Measurements from ENCODE around the gene SMAD1.

SMAD1 gene

DNA sequence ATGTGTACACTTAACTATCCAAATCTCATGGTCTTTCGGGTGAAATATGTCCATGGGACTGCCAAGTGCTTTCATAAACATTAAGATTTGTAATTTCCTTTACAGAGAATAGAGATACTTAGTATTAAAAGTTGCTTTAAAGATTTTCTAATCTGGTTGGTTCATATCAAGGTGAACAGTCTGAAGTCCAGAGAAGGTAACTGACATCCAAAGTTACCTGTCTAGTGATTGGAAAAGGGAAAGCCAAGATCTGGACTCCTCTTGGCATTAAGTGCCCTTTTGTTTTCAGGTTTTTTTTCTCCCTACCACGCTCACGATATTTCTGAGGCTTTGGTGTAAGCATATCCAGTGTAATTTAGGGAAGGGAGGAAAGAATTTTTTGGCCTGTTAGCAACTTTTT lies 5.0 kb downstream of the SMAD1 start:
- no peak for DNase-seq (ENCODE audit: low read depth, low spot score)
- no peak overlapping the region for H3K4me3 ChIP-seq (ENCODE audit: low read length)

DNA sequence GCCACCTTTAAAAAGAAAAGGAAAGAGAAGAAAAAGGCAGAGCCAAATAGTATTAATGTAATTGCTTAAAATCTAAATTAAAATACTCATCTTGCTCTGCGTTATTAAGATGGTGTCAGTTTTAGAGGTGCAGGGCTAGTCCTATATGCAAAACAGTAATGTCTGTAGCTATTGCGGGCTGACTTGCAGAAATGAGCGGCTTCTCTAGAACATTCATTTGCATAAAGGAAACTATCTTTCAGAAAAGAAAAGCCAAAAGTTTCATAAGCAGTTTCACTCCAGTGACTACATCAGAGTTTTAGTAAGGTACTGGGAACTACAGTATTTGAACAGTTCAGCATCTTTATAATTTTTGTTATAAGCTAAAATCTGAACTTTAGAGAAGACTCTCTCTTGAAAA lies 6.0 kb downstream of the SMAD1 start:
- no peak overlapping the region for H3K4me3 ChIP-seq (ENCODE audit: low read length)
- no peak for DNase-seq (ENCODE audit: low read depth, low spot score)

DNA sequence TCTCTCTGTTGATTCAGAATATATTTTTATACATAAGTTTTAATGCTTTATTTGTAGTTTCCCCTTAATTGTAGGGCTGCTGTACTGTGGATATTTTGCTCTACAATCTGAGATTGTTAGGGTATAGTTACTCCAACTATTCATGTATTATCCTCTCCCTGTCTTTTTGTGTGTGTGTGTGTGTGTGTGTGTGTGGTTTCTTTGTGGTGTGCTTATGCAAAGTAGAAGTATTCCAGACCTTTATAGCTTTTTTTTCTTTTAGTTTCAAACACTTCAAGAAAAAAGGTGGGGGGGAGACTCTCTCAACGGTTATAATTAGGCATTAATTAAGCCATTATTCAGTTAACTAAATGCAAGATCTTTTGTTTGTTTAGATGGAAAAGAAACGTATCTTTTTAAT lies 6.7 kb downstream of the SMAD1 start:
- no peak for DNase-seq (ENCODE audit: low read depth, low spot score)
- no peak overlapping the region for H3K4me3 ChIP-seq (ENCODE audit: low read length)

DNA sequence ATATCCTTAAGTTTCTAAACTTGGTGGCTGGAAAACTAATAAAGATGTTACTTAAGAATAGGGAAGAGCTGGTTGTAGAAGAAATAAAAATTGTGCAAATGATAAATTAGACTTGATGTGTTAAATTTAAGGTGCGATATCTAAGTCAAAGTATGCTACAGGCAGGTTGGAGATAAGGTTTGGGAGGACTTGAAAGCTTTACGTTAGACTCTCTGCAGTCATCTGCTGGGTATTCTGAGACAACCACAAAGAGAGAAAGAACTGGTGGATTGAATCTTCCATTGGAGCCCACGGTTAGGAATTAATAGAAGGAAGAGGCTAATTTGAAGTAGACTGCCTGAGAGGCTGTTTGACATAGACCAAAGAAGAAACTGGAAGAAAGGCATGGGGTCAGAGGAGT lies 7.9 kb downstream of the SMAD1 start:
- DNase-seq (ENCODE audit: low read depth, low spot score), result no peak
- H3K4me3 ChIP-seq (ENCODE audit: low read length), result no peak overlapping the region

DNA sequence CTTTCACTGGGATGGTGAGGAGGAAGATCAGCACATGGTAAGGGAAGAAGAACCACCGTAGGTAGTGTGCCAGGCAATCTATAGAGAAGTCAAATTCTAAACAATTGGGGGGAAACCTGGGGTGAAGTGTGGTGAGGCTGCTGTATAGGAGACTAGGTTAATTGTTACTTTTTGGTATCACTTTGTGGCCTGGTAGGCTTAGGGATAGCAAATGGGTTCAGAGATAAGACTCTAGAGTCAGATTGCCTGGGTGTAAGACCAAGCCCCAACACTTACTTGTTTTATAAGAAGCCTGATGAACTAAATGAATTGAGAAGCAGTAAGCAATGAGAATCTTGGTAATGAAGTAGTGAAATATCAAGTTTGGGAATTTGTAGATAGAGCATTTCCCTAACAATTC lies 8.7 kb downstream of the SMAD1 start:
- H3K4me3 ChIP-seq (ENCODE audit: low read length), result no peak overlapping the region
- DNase-seq (ENCODE audit: low read depth, low spot score), result no peak

DNA sequence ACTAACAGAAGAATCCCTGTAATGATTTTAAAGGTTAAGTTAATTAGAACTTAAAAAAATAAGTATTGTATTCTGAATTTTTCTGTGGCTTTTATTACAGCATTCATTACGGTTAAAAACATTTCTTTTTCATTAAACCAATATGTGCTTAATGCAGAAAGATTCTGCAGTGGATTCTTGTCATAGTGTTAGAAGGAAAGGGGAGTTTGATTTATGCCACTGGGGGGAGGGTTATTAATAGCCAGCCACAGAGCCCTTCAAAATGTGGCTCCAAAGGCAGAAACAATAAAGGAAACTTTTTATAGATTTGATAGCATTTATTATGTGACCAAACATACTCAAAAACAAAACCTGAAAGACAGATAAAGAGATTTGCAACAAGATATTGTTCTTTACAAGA lies 9.1 kb downstream of the SMAD1 start:
- no peak for DNase-seq (ENCODE audit: low read depth, low spot score)
- H3K4me3 ChIP-seq (ENCODE audit: low read length), result no peak overlapping the region

DNA sequence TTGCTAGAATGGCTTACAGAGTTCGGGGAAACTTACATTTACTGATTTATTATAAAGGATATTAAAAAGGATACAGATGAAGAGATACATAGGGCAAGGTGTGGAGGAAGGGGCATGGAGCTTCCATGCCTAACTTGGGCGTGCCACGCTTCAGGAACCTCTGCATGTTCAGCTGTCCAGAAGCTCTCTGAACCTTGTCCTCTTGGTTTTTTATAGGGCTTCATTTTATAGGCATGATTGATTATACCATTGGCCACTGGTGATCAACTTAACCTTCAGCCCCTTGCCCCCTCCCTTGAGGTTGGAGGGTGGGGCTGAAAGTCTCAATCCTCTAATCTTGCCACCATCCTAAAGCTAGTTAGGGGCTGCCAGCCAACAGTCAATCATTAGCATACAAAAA lies 10.7 kb downstream of the SMAD1 start:
- no peak overlapping the region for H3K4me3 ChIP-seq (ENCODE audit: low read length)
- no peak for DNase-seq (ENCODE audit: low read depth, low spot score)

DNA sequence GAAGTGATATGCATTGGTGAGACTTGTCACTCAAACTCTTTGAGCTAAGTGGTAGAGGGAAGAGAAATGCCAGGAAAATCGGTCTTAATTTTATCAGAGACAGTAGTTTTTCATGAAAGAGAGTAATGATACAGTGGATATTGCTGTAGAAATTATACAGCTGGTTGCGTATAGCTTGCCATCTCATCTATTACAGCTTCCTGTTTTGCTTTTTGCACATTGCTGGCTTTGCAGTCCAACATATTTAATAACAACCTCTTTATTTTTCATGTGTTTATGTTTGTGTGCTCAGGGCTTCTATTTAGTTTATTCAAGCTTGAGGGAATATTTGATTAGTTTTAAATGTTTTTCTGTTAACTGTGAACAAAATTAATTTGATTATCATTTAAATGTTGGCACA lies 11.5 kb downstream of the SMAD1 start:
- DNase-seq (ENCODE audit: low read depth, low spot score), result no peak
- H3K4me3 ChIP-seq (ENCODE audit: low read length), result no peak overlapping the region

DNA sequence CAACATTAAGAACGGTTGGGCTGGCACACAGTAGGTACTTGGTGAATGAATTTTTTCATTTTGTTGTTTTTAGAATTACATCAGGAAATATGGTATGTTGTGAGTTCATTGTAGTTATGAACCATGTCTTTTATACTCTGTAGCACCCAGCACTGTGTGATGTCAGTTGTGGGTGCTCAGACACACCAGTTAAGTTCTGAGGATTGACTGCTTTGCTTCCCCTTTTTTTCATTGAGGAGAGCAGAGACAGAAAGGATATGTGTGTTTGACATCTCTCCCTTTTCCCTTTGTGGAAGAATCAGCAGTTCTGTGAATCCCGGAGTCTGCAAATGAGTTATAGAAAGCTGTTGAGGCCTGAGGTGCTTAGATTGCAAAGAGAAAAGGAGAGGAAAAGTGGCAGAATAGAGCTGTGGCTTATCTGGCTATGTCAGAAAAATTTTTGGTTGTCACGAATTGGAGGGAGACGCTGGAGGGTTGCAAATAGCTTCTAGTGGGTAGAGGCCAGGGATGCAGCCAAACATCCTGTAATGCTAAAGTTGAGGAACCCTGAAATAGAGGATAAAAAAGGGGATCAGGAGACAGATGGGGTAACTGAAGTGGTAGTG lies 13.1 kb downstream of the SMAD1 start:
- no peak for DNase-seq (ENCODE audit: low read depth, low spot score)

DNA sequence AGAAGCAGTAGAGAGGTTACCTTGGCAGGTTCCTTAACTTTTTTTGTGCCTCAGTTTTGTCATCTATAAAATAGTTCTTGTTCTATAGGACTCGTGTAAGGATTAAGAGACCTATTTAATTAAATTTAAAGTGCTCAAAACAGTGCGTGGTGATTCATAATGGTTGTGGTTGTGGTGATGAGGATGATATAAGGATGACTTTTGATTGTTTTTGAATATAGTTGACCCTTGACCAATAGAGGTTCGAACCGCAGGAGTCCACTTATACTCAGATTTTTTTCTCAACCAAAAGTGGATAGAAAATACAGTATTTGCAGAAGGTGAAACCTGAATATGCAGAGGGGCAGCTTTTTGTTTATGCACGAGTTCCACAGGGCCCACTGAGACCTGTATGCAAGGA lies 14.6 kb downstream of the SMAD1 start:
- H3K4me3 ChIP-seq (ENCODE audit: low read length), result no peak overlapping the region
- DNase-seq (ENCODE audit: low read depth, low spot score), result no peak

More for the DNA sequence above, 13.1 kb downstream of the SMAD1 start:
- H3K4me3 ChIP-seq (ENCODE audit: low read length), result no peak overlapping the region

DNA sequence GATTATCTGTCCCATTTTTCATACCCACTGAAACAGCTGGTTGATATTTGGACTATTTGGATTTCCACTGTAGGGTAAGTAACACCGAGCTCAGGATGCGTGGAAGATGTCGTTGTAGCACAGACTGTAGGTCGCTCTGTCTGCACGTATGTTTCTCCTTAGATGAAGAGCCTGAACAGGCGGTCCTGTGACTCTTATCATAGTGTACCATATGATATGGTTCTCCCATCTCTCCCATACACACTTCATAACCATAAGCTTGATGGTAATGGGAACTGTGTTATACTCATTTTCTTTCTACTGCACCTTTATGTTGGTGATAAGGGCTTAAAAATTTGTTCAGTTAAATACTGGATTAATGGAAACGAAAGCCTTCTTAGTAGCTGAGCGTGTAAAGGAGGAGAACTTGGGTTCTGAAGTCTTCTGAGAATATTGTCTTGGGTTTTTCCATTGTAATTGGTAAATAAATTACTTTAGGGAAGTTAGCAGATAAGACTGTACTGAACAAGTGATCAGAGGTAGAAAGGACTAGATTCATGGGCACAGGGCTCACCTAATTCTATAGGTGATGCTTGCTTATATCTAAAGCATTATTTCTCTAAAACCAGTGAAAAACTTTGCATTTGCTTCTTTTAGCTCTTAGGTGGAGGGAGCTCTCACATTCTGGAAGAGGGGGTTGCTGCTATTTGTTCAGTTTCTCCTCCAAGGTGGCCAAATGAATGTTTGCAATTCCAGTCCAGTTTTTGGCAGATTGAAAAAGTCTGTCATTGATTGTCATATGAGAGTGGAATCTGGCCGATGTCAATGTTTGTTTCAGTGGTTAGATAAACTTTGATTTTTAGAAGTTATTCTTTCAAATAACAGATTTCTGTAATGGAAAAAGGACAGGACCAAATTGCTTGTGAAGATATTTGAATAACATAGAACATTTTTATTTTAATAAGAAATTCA lies 15.8 kb downstream of the SMAD1 start:
- no peak overlapping the region for H3K4me3 ChIP-seq (ENCODE audit: low read length)
- no peak for DNase-seq (ENCODE audit: low read depth, low spot score)

DNA sequence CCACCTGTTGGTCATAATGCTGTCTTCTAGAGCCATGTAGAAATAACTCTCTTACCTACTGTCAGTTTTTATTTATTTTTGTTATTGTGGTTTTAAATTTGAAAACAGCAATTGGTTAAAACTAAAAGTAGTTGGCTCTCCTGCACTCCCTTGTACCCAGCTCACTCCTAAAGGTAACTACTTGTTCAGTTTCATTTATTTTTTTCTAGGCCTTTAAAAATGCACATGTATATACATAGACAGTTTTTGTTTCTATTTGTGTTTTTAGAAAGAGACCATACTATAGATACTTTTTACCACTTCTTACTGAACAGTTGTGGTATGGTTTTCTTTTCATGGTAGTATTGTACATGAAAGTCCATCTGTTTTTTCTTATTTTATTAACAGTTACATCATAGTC lies 16.8 kb downstream of the SMAD1 start:
- DNase-seq (ENCODE audit: low read depth, low spot score), result no peak
- H3K4me3 ChIP-seq (ENCODE audit: low read length), result no peak overlapping the region

DNA sequence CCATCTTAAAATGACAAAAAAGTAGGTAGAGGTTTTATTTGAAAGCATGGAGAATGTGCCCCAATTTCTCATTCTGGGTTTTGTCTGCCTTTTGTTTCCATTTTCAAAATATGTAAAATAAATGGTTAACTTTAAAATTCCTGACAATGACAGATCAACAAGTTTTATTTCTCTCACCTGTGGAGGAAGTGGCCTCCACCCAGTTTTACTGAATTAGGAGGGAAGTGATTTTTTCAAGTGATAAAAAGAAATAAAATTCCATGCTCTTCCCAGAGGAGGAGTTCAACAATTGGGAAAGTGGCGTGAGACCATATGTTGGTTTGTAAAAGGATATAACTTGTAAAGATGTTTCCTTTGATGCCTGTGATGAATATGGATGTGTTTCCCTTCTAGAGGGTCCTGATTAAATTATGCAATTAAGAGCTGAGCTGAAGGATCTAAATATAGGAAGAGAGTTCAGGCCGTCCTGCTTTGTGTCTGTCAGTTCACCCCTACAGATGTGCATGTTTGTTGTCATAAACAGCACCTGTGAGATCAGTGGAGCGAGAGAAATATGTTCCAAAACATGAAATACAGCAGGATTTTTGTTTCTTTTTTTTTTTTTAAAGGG lies 19.5 kb downstream of the SMAD1 start:
- DNase-seq (ENCODE audit: low read depth, low spot score), result no peak
- H3K4me3 ChIP-seq (ENCODE audit: low read length), result no peak overlapping the region

DNA sequence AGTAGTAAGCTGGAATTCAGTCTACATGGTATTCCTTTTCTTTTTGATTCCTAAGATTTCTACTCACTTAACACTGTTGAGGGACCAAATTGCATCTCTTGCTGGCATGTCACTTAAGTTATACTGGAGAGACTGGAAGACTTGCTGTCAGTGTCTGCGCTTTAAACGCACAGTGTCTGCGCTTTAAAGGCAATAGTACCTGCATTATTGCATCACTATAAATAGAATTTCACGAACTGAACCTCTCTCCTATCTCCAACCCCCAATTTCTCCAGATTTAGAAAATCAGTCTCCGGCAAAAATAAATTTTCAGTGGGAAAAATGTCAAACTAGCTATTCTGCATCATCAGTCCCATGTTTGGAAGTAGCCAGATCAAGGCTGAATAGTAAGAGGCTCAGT lies 21.2 kb downstream of the SMAD1 start:
- DNase-seq (ENCODE audit: low read depth, low spot score), result no peak
- H3K4me3 ChIP-seq (ENCODE audit: low read length), result no peak overlapping the region

DNA sequence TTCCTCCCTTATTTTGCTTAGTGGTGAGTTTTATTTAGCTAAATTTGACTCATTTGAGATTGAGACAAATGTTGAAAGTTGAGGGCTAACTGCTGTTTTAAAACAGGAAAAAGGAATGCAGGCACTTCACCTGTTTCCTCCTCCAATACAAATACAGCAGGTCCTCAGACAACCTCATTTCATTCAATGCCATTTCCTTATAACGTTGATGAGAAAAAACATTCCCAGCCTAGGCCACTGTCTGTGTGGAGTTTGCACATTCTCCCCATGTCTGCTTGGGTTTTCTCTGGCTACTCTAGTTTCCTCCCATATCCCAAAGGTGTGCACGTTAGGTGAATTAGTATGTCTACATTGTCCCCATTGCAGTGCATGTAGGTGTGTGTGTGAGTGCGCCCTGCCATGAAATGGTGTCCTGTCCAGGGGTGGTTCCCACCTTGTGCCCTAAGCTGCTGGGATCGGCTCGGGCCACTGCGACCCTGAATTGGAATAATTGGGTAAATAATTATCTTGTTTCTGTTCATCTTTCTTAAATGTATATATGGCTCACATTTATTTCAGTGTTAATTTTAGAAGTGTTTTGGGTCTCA lies 21.9 kb downstream of the SMAD1 start:
- no peak overlapping the region for H3K4me3 ChIP-seq (ENCODE audit: low read length)
- no peak for DNase-seq (ENCODE audit: low read depth, low spot score)

DNA sequence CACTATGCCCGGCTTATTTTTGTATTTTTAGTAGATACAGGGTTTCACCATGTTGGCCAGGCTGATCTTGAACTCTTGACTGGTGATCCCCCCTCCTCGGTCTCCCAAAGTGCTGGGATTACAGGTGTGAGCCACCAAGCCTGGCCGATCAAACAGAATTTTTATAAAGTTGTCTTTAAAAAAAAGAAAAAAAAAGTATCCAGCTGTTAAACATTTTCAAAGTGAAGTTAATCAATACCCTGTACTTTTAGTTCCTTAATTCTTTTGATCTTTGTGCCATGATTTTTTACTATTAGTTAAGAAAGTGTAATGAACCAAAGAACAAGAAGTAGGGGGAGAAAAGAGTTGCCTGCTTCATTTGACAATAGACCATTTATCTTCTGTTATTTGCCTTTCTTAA lies 24.3 kb downstream of the SMAD1 start:
- no peak overlapping the region for H3K4me3 ChIP-seq (ENCODE audit: low read length)
- no peak for DNase-seq (ENCODE audit: low read depth, low spot score)

DNA sequence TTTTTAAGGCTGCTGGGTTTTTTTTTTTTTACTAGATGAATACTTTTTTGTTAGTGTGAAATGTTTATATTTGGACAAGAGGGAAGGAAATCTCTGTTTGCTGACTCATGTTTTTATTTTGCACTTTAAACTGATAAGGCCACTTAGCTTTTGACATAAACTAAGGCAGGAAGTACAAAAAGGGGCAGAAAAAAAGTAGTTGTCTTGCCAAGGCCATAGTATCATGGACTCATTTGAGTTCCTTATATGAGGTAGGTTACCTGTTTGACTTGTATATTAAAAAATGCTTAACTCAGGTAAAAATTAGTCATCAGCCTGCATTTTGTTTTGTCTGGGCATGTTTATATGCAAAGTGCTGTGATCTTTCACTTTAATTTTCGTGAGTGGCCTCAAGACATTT lies 26.0 kb downstream of the SMAD1 start:
- DNase-seq (ENCODE audit: low read depth, low spot score), result no peak
- H3K4me3 ChIP-seq (ENCODE audit: low read length), result no peak overlapping the region

DNA sequence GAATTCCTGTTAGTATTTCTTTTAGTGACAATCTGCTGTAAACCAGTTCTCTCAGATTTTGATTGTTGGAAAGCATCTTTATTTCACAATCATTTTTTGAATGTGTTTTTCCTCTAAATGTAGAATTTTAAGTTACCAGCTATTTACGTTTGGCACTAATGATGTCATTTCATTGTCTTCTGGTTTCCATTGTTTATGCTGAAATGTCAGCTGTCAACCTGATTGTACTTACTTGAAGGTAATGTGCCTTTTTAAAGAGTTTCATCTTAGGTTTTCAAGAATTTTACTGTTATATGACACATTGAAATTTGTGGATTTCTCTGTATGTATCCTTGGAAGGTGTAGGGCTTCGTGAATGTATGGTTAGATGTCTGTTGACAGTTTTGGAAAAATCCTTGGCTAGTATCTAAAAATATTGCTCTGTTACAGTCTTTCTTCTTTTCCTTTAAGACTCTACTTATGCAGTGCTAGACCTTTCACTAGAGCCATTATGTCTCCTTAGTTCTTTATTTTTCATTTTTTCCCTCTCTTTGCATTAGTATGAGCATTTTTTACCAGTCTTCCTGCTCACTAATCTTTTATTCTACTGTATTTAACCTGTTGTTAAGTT lies 30.4 kb downstream of the SMAD1 start:
- DNase-seq (ENCODE audit: low read depth, low spot score), result no peak
- H3K4me3 ChIP-seq (ENCODE audit: low read length), result no peak overlapping the region

DNA sequence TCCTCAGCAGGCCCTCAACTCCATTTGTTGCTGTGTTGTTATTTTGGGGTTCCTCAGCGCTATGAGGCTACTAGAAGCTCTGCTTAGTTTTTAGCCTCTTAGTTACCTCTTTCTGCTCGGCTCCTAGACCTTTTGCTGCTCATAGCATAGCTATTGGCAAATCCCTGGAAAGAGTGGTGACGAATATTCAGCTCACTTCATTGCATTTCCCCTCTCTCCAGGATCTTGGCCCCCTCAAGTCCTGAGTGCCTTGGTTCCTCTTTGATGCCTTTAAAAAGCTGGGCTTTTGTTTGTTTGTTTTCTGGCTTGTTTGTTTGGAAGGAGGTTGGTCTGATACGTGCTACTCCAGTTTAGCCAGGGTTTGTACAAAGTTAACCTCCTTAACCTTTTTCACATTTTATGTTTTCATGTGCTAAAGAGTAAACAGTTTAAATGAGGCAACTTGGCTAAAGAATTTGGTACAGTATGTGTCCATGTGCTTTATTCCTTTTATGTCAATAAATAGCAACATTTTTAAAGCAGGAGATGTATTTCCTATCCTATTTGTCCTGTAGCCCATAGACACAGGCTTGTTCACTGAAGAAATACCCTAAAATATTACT lies 31.5 kb downstream of the SMAD1 start:
- no peak overlapping the region for H3K4me3 ChIP-seq (ENCODE audit: low read length)

More for the DNA sequence above, 31.5 kb downstream of the SMAD1 start:
- no peak for DNase-seq (ENCODE audit: low read depth, low spot score)
